Measurements from ENCODE around the gene KRTAP4-12. TPM values are rescaled to one million over a fixed set of nuclear protein-coding genes. Genes with fewer than 3 reads are reported as not detected.

The KRTAP4-12 gene
- polyA plus RNA-seq, 1 donor from 2014 or later: not detected

- Histone ChIP-seq H3K4me2 (ENCODE audit: low read length) (no peak overlapping the region), H3K9me3 (ENCODE audit: low read length) (no peaks in the 10 kb centered on the region), H3K4me3 (ENCODE audit: low read length) (no peak overlapping the region), H3K9me2 (ENCODE audit: insufficient read depth, low read length) (no peaks in the 10 kb centered on the region), H3K79me2 (replicated peaks; ENCODE audit: insufficient read depth, low read length) (no peaks in the 10 kb centered on the region), H3K27me3 (ENCODE audit: insufficient read depth, low read depth, low read length) (no peaks in the 10 kb centered on the region), H4K20me1 (ENCODE audit: insufficient read depth) (no peaks in the 10 kb centered on the region), H2AFZ (ENCODE audit: low read depth, low read length) (no peak overlapping the region), H3F3A (ENCODE audit: insufficient read depth, low read length, poor library complexity, severe bottlenecking) (no peaks in the 10 kb centered on the region), H3K9ac (ENCODE audit: low read length) (no peak overlapping the region), H3K36me3 (ENCODE audit: insufficient read depth, low read length) (no peaks in the 10 kb centered on the region), H3K27ac (ENCODE audit: low read length) (no peak overlapping the region)
- TF ChIP-seq RAD21 (conservative IDR thresholded peaks at IDR 0.05) (no peak), CTCF (IDR thresholded peaks at IDR 0.05; ENCODE audit: poor library complexity, severe bottlenecking) (no peak), MXI1 (conservative IDR thresholded peaks at IDR 0.05; ENCODE audit: poor library complexity, severe bottlenecking) (no peak), REST (IDR thresholded peaks at IDR 0.05; ENCODE audit: borderline replicate concordance) (no peak), POLR2AphosphoS5 (IDR thresholded peaks at IDR 0.05) (no peak), SMC3 (conservative IDR thresholded peaks at IDR 0.05; ENCODE audit: poor library complexity) (no peak), TAF1 (IDR thresholded peaks at IDR 0.05; ENCODE audit: low read depth) (no peak), EP300 (conservative IDR thresholded peaks at IDR 0.05; ENCODE audit: poor library complexity, severe bottlenecking) (no peak), EZH2 (IDR thresholded peaks at IDR 0.05; ENCODE audit: borderline replicate concordance, insufficient read depth, low read length, poor library complexity, severe bottlenecking) (no peak)
Observed at GRCh38 chr17:41116297-41116696, 7.7 kb downstream of the KRTAP4-12 start.

- no peak overlapping the region for H2AFZ ChIP-seq (ENCODE audit: low read depth, low read length)
- no peaks in the 10 kb centered on the region for H3K9me2 ChIP-seq (ENCODE audit: insufficient read depth, low read length)
- H3K4me2 ChIP-seq (ENCODE audit: low read length): no peak overlapping the region
- H3K36me3 ChIP-seq (ENCODE audit: insufficient read depth, low read length): no peaks in the 10 kb centered on the region
- H3K79me2 ChIP-seq (replicated peaks; ENCODE audit: insufficient read depth, low read length): no peaks in the 10 kb centered on the region
- H3F3A ChIP-seq (ENCODE audit: insufficient read depth, low read length, poor library complexity, severe bottlenecking): no peaks in the 10 kb centered on the region
- H3K9me3 ChIP-seq (ENCODE audit: low read length): no peaks in the 10 kb centered on the region
- TF ChIP-seq REST (IDR thresholded peaks at IDR 0.05; ENCODE audit: borderline replicate concordance): no peak
- no peak for TF ChIP-seq CTCF (IDR thresholded peaks at IDR 0.05; ENCODE audit: poor library complexity, severe bottlenecking)
- TF ChIP-seq POLR2AphosphoS5 (IDR thresholded peaks at IDR 0.05): no peak
- TF ChIP-seq SMC3 (conservative IDR thresholded peaks at IDR 0.05; ENCODE audit: poor library complexity): no peak
- no peak for TF ChIP-seq RAD21 (conservative IDR thresholded peaks at IDR 0.05)
- no peak for TF ChIP-seq EP300 (conservative IDR thresholded peaks at IDR 0.05; ENCODE audit: poor library complexity, severe bottlenecking)
- no peak for TF ChIP-seq MXI1 (conservative IDR thresholded peaks at IDR 0.05; ENCODE audit: poor library complexity, severe bottlenecking)
- no peak for TF ChIP-seq TAF1 (IDR thresholded peaks at IDR 0.05; ENCODE audit: low read depth)
- no peak for TF ChIP-seq EZH2 (IDR thresholded peaks at IDR 0.05; ENCODE audit: borderline replicate concordance, insufficient read depth, low read length, poor library complexity, severe bottlenecking)
- no peaks in the 10 kb centered on the region for H3K27me3 ChIP-seq (ENCODE audit: insufficient read depth, low read depth, low read length)
- H3K4me3 ChIP-seq (ENCODE audit: low read length): no peak overlapping the region
- H3K27ac ChIP-seq (ENCODE audit: low read length): no peak overlapping the region
- H3K9ac ChIP-seq (ENCODE audit: low read length): no peak overlapping the region
- no peaks in the 10 kb centered on the region for H4K20me1 ChIP-seq (ENCODE audit: insufficient read depth)
Observed at GRCh38 chr17:41111151-41111885, 12.7 kb downstream of the KRTAP4-12 start.

All from neural cell (in vitro differentiated cells).